Measurements from ENCODE around the gene CDK4. TPM values are rescaled to one million over a fixed set of nuclear protein-coding genes. Genes with fewer than 3 reads are reported as not detected.
A peak's percentile ranks its signal among the peaks of the same experiment; 100 is the strongest.

CDK4 gene
- total RNA-seq, 1 experiment from 2014 or later, result 154 TPM

DNA sequence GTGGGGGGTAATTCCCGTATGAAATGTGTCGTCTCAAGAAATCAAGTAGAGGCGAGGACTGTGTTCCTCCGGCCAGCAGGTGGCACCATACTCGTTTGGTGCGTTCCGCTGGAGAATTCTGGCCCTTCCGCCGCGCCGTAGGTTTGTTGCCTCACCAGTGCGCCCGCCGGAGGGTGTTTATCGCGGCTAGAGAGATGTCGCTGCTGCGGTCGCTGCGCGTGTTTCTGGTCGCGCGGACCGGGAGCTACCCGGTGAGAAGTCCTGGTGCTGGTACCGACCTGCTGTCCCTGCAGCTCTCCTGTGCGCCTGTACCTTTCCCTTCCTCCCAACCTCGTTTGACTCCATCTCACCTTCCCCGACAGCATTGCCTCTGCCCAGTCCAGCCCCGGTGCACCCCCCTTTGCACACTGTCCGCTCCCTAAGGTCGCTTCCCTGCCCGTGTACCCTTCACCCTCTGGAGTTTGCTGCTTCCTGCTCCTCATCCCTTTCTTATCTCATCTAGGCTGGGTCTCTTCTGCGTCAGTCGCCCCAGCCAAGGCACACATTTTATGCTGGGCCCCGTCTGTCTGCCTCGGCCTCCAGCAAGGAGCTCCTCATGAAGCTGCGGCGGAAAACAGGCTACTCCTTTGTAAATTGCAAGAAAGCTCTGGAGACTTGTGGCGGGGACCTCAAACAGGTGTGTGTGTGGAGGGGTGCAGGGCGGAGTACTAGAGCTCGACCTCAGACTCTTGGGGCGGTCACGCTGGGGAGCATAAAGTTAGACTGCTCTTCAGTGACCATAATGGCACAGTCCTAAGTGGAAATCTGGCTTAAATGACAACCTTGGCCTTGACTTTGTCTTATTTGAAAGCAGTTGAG, 30.7 kb upstream of the CDK4 start, which contains the start of gene TSFM:
Gene TSFM (plus strand): TSS at position 180 of the 858 bp plus-strand sequence. CDS start 15 bp downstream, at position 195.
- no peaks in the 10 kb centered on the region for H3K9me3 ChIP-seq (ENCODE audit: low read length)
- peaks cover 22% of the 10 kb centered on the region for H3K4me1 ChIP-seq (ENCODE audit: low read length)
- peak within 1 kb of the TSS; percentile 79 for H3K4me2 ChIP-seq (ENCODE audit: low read depth, low read length, poor library complexity, severe bottlenecking)
- peak within 1 kb of the TSS; percentile 63 for H2AFZ ChIP-seq (ENCODE audit: low read length)
- no peaks in the 10 kb centered on the region for H3K27me3 ChIP-seq (ENCODE audit: low read length)
- H3K9ac ChIP-seq (ENCODE audit: low read length), result peak within 1 kb of the TSS; percentile 85
- H4K20me1 ChIP-seq (ENCODE audit: insufficient read depth, low read depth, low read length), result peaks cover 7% of the 10 kb centered on the region; the same call in 1 of the 2 replicates
- peak within 1 kb of the TSS; percentile 19 for H3K27ac ChIP-seq (ENCODE audit: low read length)
- no peaks in the 10 kb centered on the region for H3K9me2 ChIP-seq (replicated peaks; ENCODE audit: insufficient read depth, low read length)
- peaks cover 32% of the 10 kb centered on the region for H3K79me2 ChIP-seq (ENCODE audit: low read length)
- DNase-seq, result peak; percentile 98
- H3K36me3 ChIP-seq (ENCODE audit: insufficient read depth, low read length), result peaks cover 21% of the 10 kb centered on the region; the same call in 1 of the 2 replicates
- peak within 1 kb of the TSS; percentile 85 for H3K4me3 ChIP-seq (ENCODE audit: low read length)

DNA sequence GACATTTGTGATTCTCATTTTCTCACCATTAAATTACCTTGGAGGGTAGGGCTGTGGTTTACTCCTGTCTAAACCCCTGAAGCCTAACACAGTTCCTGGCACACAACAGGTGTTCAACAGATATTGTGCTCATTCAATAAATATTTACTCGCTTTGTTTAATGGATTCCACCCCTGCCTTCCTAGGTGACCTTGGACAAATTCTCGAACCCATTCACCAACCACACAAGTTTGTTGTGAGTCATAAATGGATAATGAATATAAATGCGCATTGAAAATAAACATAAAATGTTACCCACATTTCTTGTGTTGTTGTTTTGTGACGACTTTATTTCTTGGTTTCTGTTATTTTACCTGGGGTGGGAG, 30.1 kb upstream of the CDK4 start:
- Histone ChIP-seq H3K27me3 (ENCODE audit: low read length) (no peaks in the 10 kb centered on the region), H3K79me2 (ENCODE audit: low read length) (peaks cover 32% of the 10 kb centered on the region), H3K4me3 (ENCODE audit: low read length) (peak overlapping the region; percentile 85; the same call in 1 of the 2 replicates), H3K9ac (ENCODE audit: low read length) (no peak overlapping the region), H2AFZ (ENCODE audit: low read length) (peak overlapping the region; percentile 63; the same call in 1 of the 2 replicates), H3K36me3 (ENCODE audit: insufficient read depth, low read length) (peaks cover 19% of the 10 kb centered on the region; the same call in 1 of the 2 replicates), H3K9me3 (ENCODE audit: low read length) (no peaks in the 10 kb centered on the region), H3K27ac (ENCODE audit: low read length) (no peak overlapping the region), H3K4me1 (ENCODE audit: low read length) (peaks cover 22% of the 10 kb centered on the region), H3K4me2 (ENCODE audit: low read depth, low read length, poor library complexity, severe bottlenecking) (peak overlapping the region; percentile 79), H3K9me2 (replicated peaks; ENCODE audit: insufficient read depth, low read length) (no peaks in the 10 kb centered on the region), H4K20me1 (ENCODE audit: insufficient read depth, low read depth, low read length) (peaks cover 7% of the 10 kb centered on the region; the same call in 1 of the 2 replicates)
- DNase-seq, result no peak

DNA sequence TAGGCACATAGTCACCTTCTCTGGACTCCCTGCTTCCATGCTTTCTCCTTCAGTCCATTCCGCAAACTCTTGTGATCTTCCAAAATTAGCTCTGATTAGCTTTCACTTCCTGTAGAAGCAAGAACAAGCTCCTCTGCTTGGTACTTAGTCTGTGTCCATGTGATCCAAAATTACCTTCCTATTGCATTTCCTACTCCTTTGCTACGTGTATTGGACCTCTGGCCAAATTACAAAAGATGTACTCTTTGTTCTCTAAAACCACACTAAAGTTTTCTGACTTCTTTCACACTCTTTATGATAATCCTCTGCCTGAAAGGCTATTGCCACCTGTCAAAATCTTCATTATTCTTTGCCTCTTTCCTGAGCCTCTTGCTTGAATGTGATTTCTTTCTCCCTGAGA, 29.7 kb upstream of the CDK4 start:
- H3K36me3 ChIP-seq (ENCODE audit: insufficient read depth, low read length), result peaks cover 14% of the 10 kb centered on the region; the same call in 1 of the 2 replicates
- no peaks in the 10 kb centered on the region for H3K27me3 ChIP-seq (ENCODE audit: low read length)
- DNase-seq, result no peak
- peaks cover 29% of the 10 kb centered on the region for H3K79me2 ChIP-seq (ENCODE audit: low read length)
- no peak overlapping the region for H3K4me3 ChIP-seq (ENCODE audit: low read length)
- H3K27ac ChIP-seq (ENCODE audit: low read length), result peak overlapping the region; percentile 19
- H3K4me2 ChIP-seq (ENCODE audit: low read depth, low read length, poor library complexity, severe bottlenecking), result peak overlapping the region; percentile 79
- peaks cover 22% of the 10 kb centered on the region for H3K4me1 ChIP-seq (ENCODE audit: low read length)
- H3K9me3 ChIP-seq (ENCODE audit: low read length), result no peaks in the 10 kb centered on the region
- H3K9ac ChIP-seq (ENCODE audit: low read length), result no peak overlapping the region
- H3K9me2 ChIP-seq (replicated peaks; ENCODE audit: insufficient read depth, low read length), result no peaks in the 10 kb centered on the region
- H2AFZ ChIP-seq (ENCODE audit: low read length), result peak overlapping the region; percentile 63
- H4K20me1 ChIP-seq (ENCODE audit: insufficient read depth, low read depth, low read length), result peaks cover 7% of the 10 kb centered on the region; the same call in 1 of the 2 replicates

GRCh38 chr12:57781244-57781643, 29.1 kb upstream of the CDK4 start:
- no peak overlapping the region; the same call in 1 of the 2 replicates for H2AFZ ChIP-seq (ENCODE audit: low read length)
- no peaks in the 10 kb centered on the region for H3K9me2 ChIP-seq (replicated peaks; ENCODE audit: insufficient read depth, low read length)
- peaks cover 9% of the 10 kb centered on the region; the same call in 1 of the 2 replicates for H3K36me3 ChIP-seq (ENCODE audit: insufficient read depth, low read length)
- H3K9ac ChIP-seq (ENCODE audit: low read length), result no peak overlapping the region
- H3K27ac ChIP-seq (ENCODE audit: low read length), result peak overlapping the region; percentile 19; the same call in 1 of the 2 replicates
- H4K20me1 ChIP-seq (ENCODE audit: insufficient read depth, low read depth, low read length), result peaks cover 7% of the 10 kb centered on the region; the same call in 1 of the 2 replicates
- no peak overlapping the region for H3K4me2 ChIP-seq (ENCODE audit: low read depth, low read length, poor library complexity, severe bottlenecking)
- H3K4me1 ChIP-seq (ENCODE audit: low read length), result peaks cover 22% of the 10 kb centered on the region
- no peaks in the 10 kb centered on the region for H3K27me3 ChIP-seq (ENCODE audit: low read length)
- H3K79me2 ChIP-seq (ENCODE audit: low read length), result peaks cover 24% of the 10 kb centered on the region
- DNase-seq, result no peak
- no peak overlapping the region for H3K4me3 ChIP-seq (ENCODE audit: low read length)
- H3K9me3 ChIP-seq (ENCODE audit: low read length), result no peaks in the 10 kb centered on the region

DNA sequence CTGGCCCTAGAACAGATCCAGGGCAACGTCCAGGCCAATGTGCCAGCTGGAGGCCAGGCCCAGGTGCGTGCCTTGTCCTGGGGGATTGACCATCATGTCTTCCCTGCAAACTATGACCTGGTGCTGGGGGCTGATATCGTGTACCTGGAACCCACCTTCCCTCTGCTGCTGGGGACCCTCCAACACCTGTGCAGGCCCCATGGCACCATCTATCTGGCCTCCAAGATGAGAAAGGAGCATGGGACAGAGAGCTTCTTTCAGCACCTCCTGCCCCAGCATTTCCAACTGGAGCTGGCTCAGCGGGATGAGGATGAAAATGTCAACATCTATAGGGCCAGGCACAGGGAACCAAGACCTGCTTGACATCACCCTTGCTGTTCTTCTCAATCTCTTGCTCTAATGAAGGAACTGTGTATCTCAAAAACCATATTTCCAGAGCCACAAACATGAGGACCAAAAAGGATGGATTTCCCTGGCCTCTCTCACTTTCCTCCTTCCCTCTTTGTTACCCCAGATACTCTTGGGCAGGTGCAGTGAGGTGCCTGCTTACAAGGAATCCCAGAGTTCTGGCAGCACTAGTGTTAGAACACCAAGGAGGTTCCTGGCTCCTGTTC, 28.3 kb upstream of the CDK4 start:
- no peaks in the 10 kb centered on the region for H3K9me3 ChIP-seq (ENCODE audit: low read length)
- H3K4me2 ChIP-seq (ENCODE audit: low read depth, low read length, poor library complexity, severe bottlenecking), result no peak overlapping the region
- H3K27ac ChIP-seq (ENCODE audit: low read length), result no peak overlapping the region
- DNase-seq, result no peak
- H3K9ac ChIP-seq (ENCODE audit: low read length), result no peak overlapping the region
- H3K27me3 ChIP-seq (ENCODE audit: low read length), result no peaks in the 10 kb centered on the region
- no peak overlapping the region for H3K4me3 ChIP-seq (ENCODE audit: low read length)
- peaks cover 22% of the 10 kb centered on the region for H3K4me1 ChIP-seq (ENCODE audit: low read length)
- no peaks in the 10 kb centered on the region for H3K9me2 ChIP-seq (replicated peaks; ENCODE audit: insufficient read depth, low read length)
- peaks cover 20% of the 10 kb centered on the region for H3K79me2 ChIP-seq (ENCODE audit: low read length)
- H4K20me1 ChIP-seq (ENCODE audit: insufficient read depth, low read depth, low read length), result peaks cover 7% of the 10 kb centered on the region; the same call in 1 of the 2 replicates
- peaks cover under 1% of the 10 kb centered on the region; the same call in 1 of the 2 replicates for H3K36me3 ChIP-seq (ENCODE audit: insufficient read depth, low read length)
- H2AFZ ChIP-seq (ENCODE audit: low read length), result no peak overlapping the region

DNA sequence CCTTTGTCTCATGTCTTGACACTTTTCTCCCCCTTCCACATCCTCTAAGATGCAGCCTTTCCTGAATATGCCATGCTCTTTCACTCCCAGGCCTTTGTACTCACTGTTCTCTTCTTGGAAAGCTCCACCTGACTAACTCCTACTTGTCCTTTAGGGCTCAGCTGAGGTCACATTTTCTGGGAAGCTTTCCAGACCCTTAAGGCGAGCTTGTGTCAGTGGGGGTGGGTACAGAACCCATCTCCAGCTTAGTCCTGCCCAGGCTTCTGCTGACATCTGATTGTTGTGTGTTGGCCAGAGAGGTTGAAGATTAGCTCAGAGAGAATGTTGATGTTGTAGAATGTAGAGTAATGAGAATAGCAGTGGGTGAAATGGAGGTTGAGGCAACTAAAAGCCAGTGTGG, 27.6 kb upstream of the CDK4 start:
- Histone ChIP-seq H3K27ac (ENCODE audit: low read length) (no peak overlapping the region), H3K27me3 (ENCODE audit: low read length) (no peaks in the 10 kb centered on the region), H2AFZ (ENCODE audit: low read length) (no peak overlapping the region), H3K9me2 (replicated peaks; ENCODE audit: insufficient read depth, low read length) (no peaks in the 10 kb centered on the region), H3K4me2 (ENCODE audit: low read depth, low read length, poor library complexity, severe bottlenecking) (no peak overlapping the region), H3K9me3 (ENCODE audit: low read length) (no peaks in the 10 kb centered on the region), H4K20me1 (ENCODE audit: insufficient read depth, low read depth, low read length) (peaks cover 7% of the 10 kb centered on the region; the same call in 1 of the 2 replicates), H3K4me1 (ENCODE audit: low read length) (peaks cover 22% of the 10 kb centered on the region), H3K4me3 (ENCODE audit: low read length) (no peak overlapping the region), H3K79me2 (ENCODE audit: low read length) (peaks cover 20% of the 10 kb centered on the region), H3K36me3 (ENCODE audit: insufficient read depth, low read length) (no peaks in the 10 kb centered on the region), H3K9ac (ENCODE audit: low read length) (no peak overlapping the region)
- DNase-seq, result no peak

- H3K4me1 ChIP-seq (ENCODE audit: low read length), result peaks cover 20% of the 10 kb centered on the region
- H2AFZ ChIP-seq (ENCODE audit: low read length), result no peak overlapping the region
- H3K36me3 ChIP-seq (ENCODE audit: insufficient read depth, low read length), result no peaks in the 10 kb centered on the region
- H3K4me2 ChIP-seq (ENCODE audit: low read depth, low read length, poor library complexity, severe bottlenecking), result no peak overlapping the region
- H4K20me1 ChIP-seq (ENCODE audit: insufficient read depth, low read depth, low read length), result peaks cover 2% of the 10 kb centered on the region; the same call in 1 of the 2 replicates
- no peak overlapping the region for H3K4me3 ChIP-seq (ENCODE audit: low read length)
- H3K27ac ChIP-seq (ENCODE audit: low read length), result no peak overlapping the region
- no peak overlapping the region for H3K9ac ChIP-seq (ENCODE audit: low read length)
- no peak for DNase-seq
- no peaks in the 10 kb centered on the region for H3K27me3 ChIP-seq (ENCODE audit: low read length)
- H3K79me2 ChIP-seq (ENCODE audit: low read length), result peaks cover 4% of the 10 kb centered on the region
- no peaks in the 10 kb centered on the region for H3K9me2 ChIP-seq (replicated peaks; ENCODE audit: insufficient read depth, low read length)
- no peaks in the 10 kb centered on the region for H3K9me3 ChIP-seq (ENCODE audit: low read length)
Measured at GRCh38 chr12:57777911-57778310, 25.8 kb upstream of the CDK4 start.

DNA sequence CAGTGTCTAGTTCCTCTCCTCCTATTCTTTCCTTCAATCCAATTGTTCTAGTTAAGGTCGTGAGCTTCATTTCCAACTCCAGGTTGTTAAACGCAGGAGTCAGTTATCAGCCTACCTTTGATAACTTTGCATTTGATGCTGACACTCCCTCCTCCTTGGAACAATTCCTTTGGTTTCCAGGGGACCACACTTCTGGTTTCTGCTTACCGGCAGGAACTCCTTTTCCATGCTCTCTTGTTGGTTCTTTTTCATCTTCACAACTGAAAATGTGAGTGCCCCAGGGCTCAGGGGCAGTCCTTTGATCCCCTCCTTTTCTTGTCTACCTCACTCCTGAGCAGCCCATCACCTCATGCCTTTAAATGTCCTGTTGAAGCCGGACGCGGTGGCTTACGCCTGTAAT, 25.3 kb upstream of the CDK4 start:
- no peak overlapping the region for H3K9ac ChIP-seq (ENCODE audit: low read length)
- H3K4me2 ChIP-seq (ENCODE audit: low read depth, low read length, poor library complexity, severe bottlenecking), result no peak overlapping the region
- H3K9me2 ChIP-seq (replicated peaks; ENCODE audit: insufficient read depth, low read length), result no peaks in the 10 kb centered on the region
- peaks cover 4% of the 10 kb centered on the region; the same call in 1 of the 2 replicates for H3K79me2 ChIP-seq (ENCODE audit: low read length)
- H3K4me3 ChIP-seq (ENCODE audit: low read length), result no peak overlapping the region
- no peaks in the 10 kb centered on the region for H3K36me3 ChIP-seq (ENCODE audit: insufficient read depth, low read length)
- no peak for DNase-seq
- no peaks in the 10 kb centered on the region for H3K9me3 ChIP-seq (ENCODE audit: low read length)
- H2AFZ ChIP-seq (ENCODE audit: low read length), result no peak overlapping the region
- H3K27me3 ChIP-seq (ENCODE audit: low read length), result no peaks in the 10 kb centered on the region
- H3K27ac ChIP-seq (ENCODE audit: low read length), result no peak overlapping the region
- no peaks in the 10 kb centered on the region for H4K20me1 ChIP-seq (ENCODE audit: insufficient read depth, low read depth, low read length)
- peaks cover 25% of the 10 kb centered on the region for H3K4me1 ChIP-seq (ENCODE audit: low read length)
